Measurements from ENCODE around the gene TMEM220. TPM values are rescaled to one million over a fixed set of nuclear protein-coding genes. Genes with fewer than 3 reads are reported as not detected.

The TMEM220 gene
- total and polyA plus RNA-seq, 10 of the 15 experiments (the other 5 are each of a cell fraction or from before 2014, with no cell fraction given), result 0.02 to 0.30 (median 0.06) TPM; not detected in 1

DNA sequence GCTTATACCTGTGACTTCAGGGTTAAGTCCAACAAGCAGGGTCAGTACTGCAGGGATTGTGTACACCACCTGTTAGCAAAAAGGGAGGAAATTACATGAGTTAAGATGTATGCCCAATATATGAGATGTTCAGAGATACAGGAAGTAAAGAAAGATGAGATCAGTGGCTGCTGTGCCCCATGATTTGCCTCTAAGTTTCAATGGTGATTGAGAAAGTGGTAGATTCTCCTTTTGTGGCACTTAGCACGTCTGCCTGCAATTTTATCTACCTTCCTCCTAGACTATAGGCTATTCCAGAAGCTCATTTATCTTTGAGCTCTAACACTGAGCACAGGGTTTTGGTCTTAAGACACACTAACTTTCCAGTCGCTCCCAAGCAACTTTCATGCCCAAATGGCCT is 3.6 kb downstream of the TMEM220 start:
- RAD21 ChIA-PET (ENCODE audit: unreplicated experiment), result no interaction called here
- no peaks in the 10 kb centered on the region for H3K4me1 ChIP-seq (ENCODE audit: control insufficient read depth, insufficient read depth, low read length)
- FAIRE-seq, result no peak
- in situ Hi-C loops (cut with MboI) (no loop called here), intact Hi-C loops (cut with micrococcal nuclease; ENCODE audit: unreplicated experiment) (no loop called here)
- no TSS peak for BruUV-seq (replicated peaks)
- no peaks in the 10 kb centered on the region; a peak in 2 of 4 replicates for H3K27me3 ChIP-seq (replicated peaks in 1 of 2; ENCODE audit: control insufficient read depth in 2 of 2, insufficient read depth in 2 of 2, low read length in 1 of 2)
- H3K79me2 ChIP-seq (ENCODE audit: control insufficient read depth, insufficient read depth, low read length), result no peaks in the 10 kb centered on the region
- no peak overlapping the region for H3K9ac ChIP-seq (ENCODE audit: control insufficient read depth, insufficient read depth, low read length)
- WGBS (ENCODE audit: insufficient coverage, insufficient replicate concordance, low lambda C conversion rate, missing lambda C conversion rate), result 55% methylated on average over 2 of the region's 2 CpGs
- no peak overlapping the region for H3K27ac ChIP-seq (ENCODE audit: control insufficient read depth, insufficient read depth)
- no peaks in the 10 kb centered on the region for H3K36me3 ChIP-seq (ENCODE audit: control insufficient read depth in 2 of 2, insufficient read depth in 2 of 2, low read length in 1 of 2)
- no peaks in the 10 kb centered on the region for H4K20me1 ChIP-seq (ENCODE audit: control insufficient read depth, insufficient read depth)
- CTCF ChIA-PET, result interaction anchor here (0.6 kb wide), 1 partner anchor 15 kb away, joined by 4 read pairs; no protein-coding TSS in a partner anchor
- POLR2A ChIA-PET, result no interaction called here
- no peak overlapping the region; the same call in 1 of the 2 replicates for H2AFZ ChIP-seq (ENCODE audit: control insufficient read depth, low read depth, low read length)
- SMC1A ChIA-PET (ENCODE audit: uncharacterized antibody, unreplicated experiment), result no interaction called here
- no peak for ATAC-seq
- no peaks in the 10 kb centered on the region for H3K9me3 ChIP-seq (replicated peaks; ENCODE audit: control insufficient read depth, insufficient read depth, low read length)
- H3K4me2 ChIP-seq (ENCODE audit: control insufficient read depth, insufficient read depth), result no peak overlapping the region
- no peak overlapping the region for H3K4me3 ChIP-seq
- TF ChIP-seq RELA (IDR thresholded peaks at IDR 0.05; ENCODE audit: borderline replicate concordance, partially characterized antibody) (no peak), USF1 (IDR thresholded peaks at IDR 0.05; ENCODE audit: borderline replicate concordance, extremely low read length, insufficient read depth, low read depth, low read length) (no peak)
- DNase-seq (ENCODE audit: low read depth, low spot score), result no peak

- in situ Hi-C loops (cut with MboI) (no loop called here), intact Hi-C loops (cut with micrococcal nuclease; ENCODE audit: unreplicated experiment) (no loop called here)
- Histone ChIP-seq H3K36me3 (ENCODE audit: control insufficient read depth in 2 of 2, insufficient read depth in 2 of 2, low read length in 1 of 2) (no peaks in the 10 kb centered on the region), H3K27me3 (replicated peaks in 1 of 2; ENCODE audit: control insufficient read depth in 2 of 2, insufficient read depth in 2 of 2, low read length in 1 of 2) (no peaks in the 10 kb centered on the region; a peak in 2 of 4 replicates), H3K4me1 (ENCODE audit: control insufficient read depth, insufficient read depth, low read length) (no peaks in the 10 kb centered on the region), H3K9me3 (replicated peaks; ENCODE audit: control insufficient read depth, insufficient read depth, low read length) (no peaks in the 10 kb centered on the region), H2AFZ (ENCODE audit: control insufficient read depth, low read depth, low read length) (no peak overlapping the region), H3K4me3 (no peak overlapping the region), H3K9ac (ENCODE audit: control insufficient read depth, insufficient read depth, low read length) (no peak overlapping the region), H3K27ac (ENCODE audit: control insufficient read depth, insufficient read depth) (no peak overlapping the region), H3K4me2 (ENCODE audit: control insufficient read depth, insufficient read depth) (no peak overlapping the region), H3K79me2 (ENCODE audit: control insufficient read depth, insufficient read depth, low read length) (no peaks in the 10 kb centered on the region), H4K20me1 (ENCODE audit: control insufficient read depth, insufficient read depth) (no peaks in the 10 kb centered on the region)
- DNase-seq (ENCODE audit: low read depth, low spot score), result no peak
- ChIA-PET POLR2A (no interaction called here), CTCF (no interaction called here), SMC1A (ENCODE audit: uncharacterized antibody, unreplicated experiment) (no interaction called here), RAD21 (ENCODE audit: unreplicated experiment) (no interaction called here)
- 47% methylated on average over 3 of the region's 3 CpGs for WGBS (ENCODE audit: insufficient coverage, insufficient replicate concordance, low lambda C conversion rate, missing lambda C conversion rate)
- no peak for ATAC-seq
- BruUV-seq (replicated peaks), result no TSS peak
- FAIRE-seq, result no peak
- TF ChIP-seq GABPA (IDR thresholded peaks at IDR 0.05; ENCODE audit: low read depth) (no peak), SMARCA5 (IDR thresholded peaks at IDR 0.05) (no peak), HDGF (IDR thresholded peaks at IDR 0.05) (no peak), NR2C2 (IDR thresholded peaks at IDR 0.05; ENCODE audit: borderline replicate concordance, control insufficient read depth, insufficient read length, low read depth) (no peak), TARDBP (IDR thresholded peaks at IDR 0.05; ENCODE audit: borderline replicate concordance) (no peak), YBX1 (IDR thresholded peaks at IDR 0.05) (no peak), SKIL (IDR thresholded peaks at IDR 0.05; ENCODE audit: low read depth, poor library complexity, severe bottlenecking) (no peak), RB1 (IDR thresholded peaks at IDR 0.05; ENCODE audit: borderline replicate concordance) (no peak)
- TF ChIP-seq, protein P1, sequence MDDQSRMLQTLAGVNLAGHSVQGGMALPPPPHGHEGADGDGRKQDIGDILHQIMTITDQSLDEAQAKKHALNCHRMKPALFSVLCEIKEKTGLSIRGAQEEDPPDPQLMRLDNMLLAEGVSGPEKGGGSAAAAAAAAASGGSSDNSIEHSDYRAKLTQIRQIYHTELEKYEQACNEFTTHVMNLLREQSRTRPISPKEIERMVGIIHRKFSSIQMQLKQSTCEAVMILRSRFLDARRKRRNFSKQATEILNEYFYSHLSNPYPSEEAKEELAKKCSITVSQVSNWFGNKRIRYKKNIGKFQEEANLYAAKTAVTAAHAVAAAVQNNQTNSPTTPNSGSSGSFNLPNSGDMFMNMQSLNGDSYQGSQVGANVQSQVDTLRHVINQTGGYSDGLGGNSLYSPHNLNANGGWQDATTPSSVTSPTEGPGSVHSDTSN (IDR thresholded peaks at IDR 0.05; ENCODE audit: insufficient replicate concordance, low read depth, low read length), result no peak
- TF ChIP-seq, protein P2, sequence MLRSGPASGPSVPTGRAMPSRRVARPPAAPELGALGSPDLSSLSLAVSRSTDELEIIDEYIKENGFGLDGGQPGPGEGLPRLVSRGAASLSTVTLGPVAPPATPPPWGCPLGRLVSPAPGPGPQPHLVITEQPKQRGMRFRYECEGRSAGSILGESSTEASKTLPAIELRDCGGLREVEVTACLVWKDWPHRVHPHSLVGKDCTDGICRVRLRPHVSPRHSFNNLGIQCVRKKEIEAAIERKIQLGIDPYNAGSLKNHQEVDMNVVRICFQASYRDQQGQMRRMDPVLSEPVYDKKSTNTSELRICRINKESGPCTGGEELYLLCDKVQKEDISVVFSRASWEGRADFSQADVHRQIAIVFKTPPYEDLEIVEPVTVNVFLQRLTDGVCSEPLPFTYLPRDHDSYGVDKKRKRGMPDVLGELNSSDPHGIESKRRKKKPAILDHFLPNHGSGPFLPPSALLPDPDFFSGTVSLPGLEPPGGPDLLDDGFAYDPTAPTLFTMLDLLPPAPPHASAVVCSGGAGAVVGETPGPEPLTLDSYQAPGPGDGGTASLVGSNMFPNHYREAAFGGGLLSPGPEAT (IDR thresholded peaks at IDR 0.05; ENCODE audit: low read depth), result no peak
Measured at GRCh38 chr17:10725262-10725661, 4.6 kb downstream of the TMEM220 start.

Measured in GM12878 (cell line).